ENCODE data around the gene ZNF846. TPM values are rescaled to one million over a fixed set of nuclear protein-coding genes. Genes with fewer than 3 reads are reported as not detected.

The ZNF846 gene
- total and polyA plus RNA-seq, 10 of the 15 experiments (the other 5 are each of a cell fraction or from before 2014, with no cell fraction given), result 0.64 to 4.1 (median 1.6) TPM

GRCh38 chr19:9729162-9729561 lies 39.4 kb downstream of the ZNF846 start:
- intact Hi-C loops (cut with micrococcal nuclease; ENCODE audit: unreplicated experiment) (no loop called here), in situ Hi-C loops (cut with MboI) (no loop called here)
- Histone ChIP-seq H3K4me3 (no peak overlapping the region), H3K79me2 (ENCODE audit: control insufficient read depth, insufficient read depth, low read length) (no peaks in the 10 kb centered on the region), H3K9ac (ENCODE audit: control insufficient read depth, insufficient read depth, low read length) (no peak overlapping the region), H3K27ac (ENCODE audit: control insufficient read depth, insufficient read depth) (no peak overlapping the region), H3K9me3 (replicated peaks; ENCODE audit: control insufficient read depth, insufficient read depth, low read length) (peaks cover under 1% of the 10 kb centered on the region; the same call in 2 of the 3 replicates), H3K27me3 (replicated peaks in 1 of 2; ENCODE audit: control insufficient read depth in 2 of 2, insufficient read depth in 2 of 2, low read length in 1 of 2) (no peaks in the 10 kb centered on the region), H3K4me1 (ENCODE audit: control insufficient read depth, insufficient read depth, low read length) (no peaks in the 10 kb centered on the region), H3K36me3 (ENCODE audit: control insufficient read depth in 2 of 2, insufficient read depth in 2 of 2, low read length in 1 of 2) (no peaks in the 10 kb centered on the region), H4K20me1 (ENCODE audit: control insufficient read depth, insufficient read depth) (no peaks in the 10 kb centered on the region), H2AFZ (ENCODE audit: control insufficient read depth, low read depth, low read length) (no peak overlapping the region), H3K4me2 (ENCODE audit: control insufficient read depth, insufficient read depth) (no peak overlapping the region)
- SMC1A ChIA-PET (ENCODE audit: uncharacterized antibody, unreplicated experiment), result no interaction called here
- no peak for ATAC-seq
- TF ChIP-seq MLLT1 (IDR thresholded peaks at IDR 0.05) (no peak), GATAD2B (conservative IDR thresholded peaks at IDR 0.05; ENCODE audit: low read depth) (no peak), FOS (IDR thresholded peaks at IDR 0.05; ENCODE audit: borderline replicate concordance, extremely low read depth, insufficient read length) (no peak), ZNF622 (IDR thresholded peaks at IDR 0.05) (no peak), SPI1 (IDR thresholded peaks at IDR 0.05; ENCODE audit: borderline replicate concordance, insufficient read depth, low read depth, low read length) (peak; percentile 71; the same call in 1 of the 2 replicates), PKNOX1 (IDR thresholded peaks at IDR 0.05) (no peak), ZBED1 (IDR thresholded peaks at IDR 0.05; ENCODE audit: borderline replicate concordance) (no peak), ASH2L (IDR thresholded peaks at IDR 0.05; ENCODE audit: borderline replicate concordance, low read depth) (no peak)
- CTCF ChIA-PET, result no interaction called here
- RAD21 ChIA-PET (ENCODE audit: unreplicated experiment), result no interaction called here
- BruUV-seq (replicated peaks), result no TSS peak
- WGBS (ENCODE audit: insufficient coverage, insufficient replicate concordance, low lambda C conversion rate, missing lambda C conversion rate), result 43% methylated on average over 4 of the region's 4 CpGs
- FAIRE-seq, result no peak
- POLR2A ChIA-PET, result interaction anchor here (0.6 kb wide), 1 partner anchor 73 kb away, joined by 3 read pairs; no protein-coding TSS in a partner anchor
- DNase-seq (ENCODE audit: low read depth, low spot score), result no peak

Data from GM12878 (cell line).